RWPE2 (cell line): Measurements from ENCODE around the gene CUL7.

Experiments
- ATAC-seq: fragments of 200-7000 bp; cut with Tn5 transposase; 3 replicates; pipeline ENCODE4 v1.9.1; 2021; ENCODE audit warnings: low read depth
- DNase-seq: peaks from one replicate; pipeline ENCODE4 v3.0.0-alpha.2; 2020; ENCODE audit warnings: low spot score
- H3K27ac ChIP-seq: fragments of 450-650 bp; 2 replicates; pipeline ENCODE4 v1.5.1; 2017; ENCODE audit warnings: mild to moderate bottlenecking; ENCODE audit not compliant: poor library complexity, severe bottlenecking
- H3K27me3 ChIP-seq: fragments of 250-450 bp; sonication (Bioruptor Pico); 2 replicates; pipeline ENCODE4 v1.5.1; 2021; ENCODE audit warnings: mild to moderate bottlenecking, moderate library complexity; ENCODE audit not compliant: insufficient read depth, poor library complexity, severe bottlenecking
- H3K36me3 ChIP-seq: fragments of 250-450 bp; sonication (Bioruptor Pico); 2 replicates; pipeline ENCODE4 v1.5.1; 2020; ENCODE audit warnings: low read depth, mild to moderate bottlenecking, moderate library complexity
- H3K4me1 ChIP-seq: fragments of 250-450 bp; sonication (Bioruptor Pico); 2 replicates; pipeline ENCODE4 v1.5.1; 2021; ENCODE audit warnings: mild to moderate bottlenecking, moderate library complexity; ENCODE audit not compliant: insufficient read depth, poor library complexity, severe bottlenecking
- H3K4me3 ChIP-seq: fragments of 250-450 bp; sonication (Bioruptor Pico); 2 replicates; pipeline ENCODE4 v1.5.1; 2021; ENCODE audit warnings: mild to moderate bottlenecking, moderate library complexity; ENCODE audit not compliant: severe bottlenecking
- H3K9me3 ChIP-seq: fragments of 250-450 bp; sonication (Bioruptor Pico); 2 replicates; pipeline ENCODE4 v1.5.1; 2021; ENCODE audit warnings: mild to moderate bottlenecking, moderate library complexity; ENCODE audit not compliant: severe bottlenecking
- TF ChIP-seq, protein P1 (sequence below): fragments of 450-650 bp; IDR thresholded peaks from one replicate; pipeline ENCODE4 v1.5.1; 2017; ENCODE audit warnings: mild to moderate bottlenecking, moderate library complexity; ENCODE audit not compliant: poor library complexity, severe bottlenecking

Gene CUL7

DNA sequence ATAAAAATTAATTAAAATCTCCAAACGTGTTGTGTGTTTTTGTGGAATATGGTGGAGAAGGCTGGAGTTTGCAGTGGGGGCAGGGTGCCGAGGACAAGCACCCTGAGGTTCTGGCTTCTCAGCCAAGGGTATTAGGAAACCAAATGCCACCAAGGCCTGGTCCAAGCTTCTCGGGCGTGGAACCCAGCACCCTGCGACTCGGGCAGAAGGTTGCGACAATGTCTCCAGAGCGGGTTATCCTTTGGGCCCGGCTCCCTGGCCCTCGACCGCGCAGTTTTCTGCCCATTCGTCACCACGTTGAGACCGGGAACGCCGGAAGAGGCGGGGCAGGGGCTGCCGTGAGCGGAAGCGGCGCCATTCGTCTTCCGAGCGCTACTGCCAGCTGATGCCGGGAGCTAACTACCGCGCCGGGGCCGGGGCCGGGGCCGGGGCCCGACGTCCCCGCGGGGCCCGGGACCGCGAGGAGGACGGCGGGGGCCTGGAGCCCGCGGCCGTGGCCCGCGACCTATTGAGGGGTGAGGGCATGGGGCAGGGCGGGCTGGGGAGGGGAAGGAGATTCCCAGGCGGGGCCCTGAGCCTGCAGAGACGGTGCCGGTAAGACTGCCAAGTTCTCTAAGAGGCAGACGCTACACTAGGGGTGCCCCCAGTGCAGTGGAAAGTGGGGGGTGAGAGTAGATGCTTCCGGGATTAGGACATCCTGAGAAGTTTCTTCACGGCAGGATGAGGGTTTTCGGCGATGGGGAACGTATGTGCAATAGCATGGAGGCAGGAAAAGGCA is 32.2 kb downstream of the CUL7 start, which contains the start of gene RRP36:
Gene RRP36, plus strand, starts transcription at position 354 of the 778 bp plus-strand sequence. Its CDS starts 32 bp downstream, at position 386.
- DNase-seq: no peak
- TF ChIP-seq, protein P1, sequence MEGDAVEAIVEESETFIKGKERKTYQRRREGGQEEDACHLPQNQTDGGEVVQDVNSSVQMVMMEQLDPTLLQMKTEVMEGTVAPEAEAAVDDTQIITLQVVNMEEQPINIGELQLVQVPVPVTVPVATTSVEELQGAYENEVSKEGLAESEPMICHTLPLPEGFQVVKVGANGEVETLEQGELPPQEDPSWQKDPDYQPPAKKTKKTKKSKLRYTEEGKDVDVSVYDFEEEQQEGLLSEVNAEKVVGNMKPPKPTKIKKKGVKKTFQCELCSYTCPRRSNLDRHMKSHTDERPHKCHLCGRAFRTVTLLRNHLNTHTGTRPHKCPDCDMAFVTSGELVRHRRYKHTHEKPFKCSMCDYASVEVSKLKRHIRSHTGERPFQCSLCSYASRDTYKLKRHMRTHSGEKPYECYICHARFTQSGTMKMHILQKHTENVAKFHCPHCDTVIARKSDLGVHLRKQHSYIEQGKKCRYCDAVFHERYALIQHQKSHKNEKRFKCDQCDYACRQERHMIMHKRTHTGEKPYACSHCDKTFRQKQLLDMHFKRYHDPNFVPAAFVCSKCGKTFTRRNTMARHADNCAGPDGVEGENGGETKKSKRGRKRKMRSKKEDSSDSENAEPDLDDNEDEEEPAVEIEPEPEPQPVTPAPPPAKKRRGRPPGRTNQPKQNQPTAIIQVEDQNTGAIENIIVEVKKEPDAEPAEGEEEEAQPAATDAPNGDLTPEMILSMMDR: no peak
- peak; percentile 92 for ATAC-seq
- Histone ChIP-seq H3K27me3 (no peaks in the 10 kb centered on the region), H3K36me3 (peaks cover 60% of the 10 kb centered on the region), H3K9me3 (no peaks in the 10 kb centered on the region), H3K27ac (peak within 1 kb of the TSS; percentile 76), H3K4me1 (peaks cover 4% of the 10 kb centered on the region), H3K4me3 (peak within 1 kb of the TSS; percentile 53)

DNA sequence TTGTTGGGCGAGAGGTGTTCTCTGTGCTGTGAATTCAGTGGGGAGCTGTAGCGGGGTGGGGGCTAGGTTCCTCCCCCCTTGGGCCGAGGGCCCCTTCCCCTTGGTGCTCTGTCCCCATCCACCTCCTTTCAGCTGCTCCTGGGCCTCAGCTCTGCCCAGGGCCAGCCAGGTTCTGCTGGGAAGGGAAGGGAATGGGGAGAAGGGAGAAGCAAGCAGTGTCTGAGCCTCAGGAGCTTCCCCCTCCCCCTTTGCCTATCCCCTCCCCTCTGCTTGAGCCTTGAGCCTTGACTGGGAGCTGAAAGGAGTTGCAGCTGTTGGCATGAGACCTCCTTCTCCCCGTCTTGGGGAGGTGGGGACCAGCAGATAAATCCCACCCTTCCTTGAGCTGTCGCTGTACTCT is 32.8 kb downstream of the CUL7 start:
- Histone ChIP-seq H3K36me3 (peaks cover 57% of the 10 kb centered on the region), H3K9me3 (no peaks in the 10 kb centered on the region), H3K4me1 (peaks cover 4% of the 10 kb centered on the region), H3K27ac (peak overlapping the region; percentile 76), H3K4me3 (peak overlapping the region; percentile 53), H3K27me3 (no peaks in the 10 kb centered on the region)
- DNase-seq: no peak
- ATAC-seq: 0 out of 3 replicates have a peak, but pooled peaks have one; percentile 4
- TF ChIP-seq, protein P1: no peak

DNA sequence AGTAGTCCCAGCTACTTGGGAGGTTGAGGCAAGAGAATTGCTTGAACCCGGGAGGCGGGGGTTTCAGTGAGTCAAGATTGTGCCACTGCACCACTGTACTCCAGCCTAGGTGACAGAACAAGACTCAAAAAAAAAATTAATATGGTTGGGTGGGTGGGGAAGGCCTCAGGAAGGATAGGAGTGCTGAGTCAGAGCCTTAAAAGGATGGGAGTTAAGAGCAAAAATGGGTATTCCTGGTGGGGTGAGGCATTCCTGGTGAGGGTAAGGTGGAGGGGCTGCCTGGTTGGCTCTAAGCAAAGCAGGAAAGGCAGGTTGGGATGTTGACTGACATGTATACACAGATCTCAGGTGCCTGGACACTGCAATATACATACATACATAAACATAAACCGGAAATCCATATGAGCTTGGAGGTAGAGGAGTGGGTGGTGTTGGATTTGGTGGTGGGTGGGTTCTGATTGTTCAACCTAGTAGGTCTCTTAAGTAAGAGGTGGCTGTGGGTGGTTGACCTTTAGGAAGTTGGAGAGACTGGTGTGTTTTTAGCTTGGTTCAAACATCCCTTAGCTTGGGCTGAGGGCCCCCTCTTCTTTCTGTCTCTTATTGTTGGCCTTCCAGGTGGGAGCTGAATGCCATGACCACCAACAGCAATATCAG is 33.5 kb downstream of the CUL7 start:
- DNase-seq: no peak

DNA sequence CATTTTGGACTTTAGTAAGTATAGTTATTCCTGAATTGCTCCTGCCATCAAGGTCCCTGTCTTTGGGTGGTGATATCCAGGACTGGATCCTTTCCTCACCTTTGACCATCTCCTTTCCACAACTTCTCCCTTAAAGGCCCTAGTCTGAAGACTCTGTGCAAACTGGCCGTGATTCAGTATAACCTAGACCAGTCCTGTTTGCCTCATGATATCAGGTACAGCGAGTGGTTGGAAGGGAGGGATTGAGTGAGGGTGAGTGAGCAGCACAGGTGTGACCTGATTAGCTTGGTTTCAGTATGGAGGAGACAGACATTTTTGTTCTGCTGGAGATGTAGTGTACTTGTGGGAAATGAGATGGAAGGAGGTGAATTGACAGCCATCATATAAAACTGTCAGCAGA is 34.5 kb downstream of the CUL7 start:
- DNase-seq (no peak), ATAC-seq (no peak)
- Histone ChIP-seq H3K9me3 (no peaks in the 10 kb centered on the region), H3K4me1 (peaks cover 9% of the 10 kb centered on the region), H3K27ac (no peak overlapping the region), H3K4me3 (no peak overlapping the region), H3K27me3 (no peaks in the 10 kb centered on the region), H3K36me3 (peaks cover 40% of the 10 kb centered on the region)
- TF ChIP-seq, protein P1: no peak

More for the DNA sequence above, 33.5 kb downstream of the CUL7 start:
- Histone ChIP-seq H3K4me3 (no peak overlapping the region), H3K4me1 (peaks cover 6% of the 10 kb centered on the region), H3K27me3 (no peaks in the 10 kb centered on the region), H3K9me3 (no peaks in the 10 kb centered on the region), H3K36me3 (peaks cover 51% of the 10 kb centered on the region), H3K27ac (no peak overlapping the region)
- TF ChIP-seq, protein P1: no peak
- no peak for ATAC-seq
